ENCODE results near the gene NEUROG1.
"Not testable (repeated sequence)": the region's sequence is repeated elsewhere in the genome, so short reads cannot be mapped to it uniquely, and the experiment has no call there.

NEUROG1 gene

GRCh38 chr5:135534609-135535419 is 950 bp downstream of the NEUROG1 start:
- no peak for DNase-seq

DNA sequence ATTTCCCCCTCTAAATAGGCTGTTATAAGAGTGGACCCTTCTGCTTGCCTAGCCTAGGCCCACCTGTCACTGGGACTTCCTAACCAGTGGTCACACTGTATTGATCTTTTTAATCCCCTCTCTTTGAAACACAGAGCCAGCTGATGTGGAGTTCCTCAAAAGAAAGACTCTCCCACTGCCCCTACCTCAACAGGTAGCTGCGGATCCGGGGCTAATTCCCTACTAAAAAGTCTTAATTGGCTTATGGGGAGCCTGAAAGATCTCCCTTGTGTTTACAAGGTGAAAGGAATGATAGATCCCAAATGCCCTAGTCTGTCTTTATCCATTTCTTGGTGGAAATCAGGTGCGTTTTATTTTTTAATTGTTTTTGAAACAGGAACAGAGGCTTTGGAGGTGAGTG is 2.0 kb downstream of the NEUROG1 start:
- no peak for DNase-seq

GRCh38 chr5:135533334-135533733 is 2.4 kb downstream of the NEUROG1 start:
- DNase-seq = no peak

DNA sequence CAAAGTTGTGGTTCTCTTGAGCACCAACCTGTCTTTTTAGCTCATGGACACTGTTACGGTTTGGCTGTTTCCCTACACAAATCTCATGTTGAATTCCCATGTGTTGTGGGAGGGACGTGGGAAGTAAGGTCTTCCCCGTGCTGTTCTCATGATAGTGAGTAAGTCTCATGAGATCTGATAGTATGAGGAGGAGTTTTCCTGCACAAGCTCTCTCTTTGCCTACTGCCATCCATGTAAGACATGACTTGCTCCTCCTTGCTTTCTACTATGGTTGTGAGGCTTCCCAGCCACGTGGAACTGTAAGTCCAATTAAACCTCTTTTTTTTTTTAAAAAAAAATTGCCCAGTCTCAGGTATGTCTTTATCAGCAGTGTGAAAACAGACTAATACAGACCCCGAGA is 6.2 kb downstream of the NEUROG1 start:
- DNase-seq = not testable (repeated sequence)

- no peak for DNase-seq
Measured at GRCh38 chr5:135526924-135527323, 8.8 kb downstream of the NEUROG1 start.

GRCh38 chr5:135521964-135522363 is 13.8 kb downstream of the NEUROG1 start:
- DNase-seq = no peak

DNA sequence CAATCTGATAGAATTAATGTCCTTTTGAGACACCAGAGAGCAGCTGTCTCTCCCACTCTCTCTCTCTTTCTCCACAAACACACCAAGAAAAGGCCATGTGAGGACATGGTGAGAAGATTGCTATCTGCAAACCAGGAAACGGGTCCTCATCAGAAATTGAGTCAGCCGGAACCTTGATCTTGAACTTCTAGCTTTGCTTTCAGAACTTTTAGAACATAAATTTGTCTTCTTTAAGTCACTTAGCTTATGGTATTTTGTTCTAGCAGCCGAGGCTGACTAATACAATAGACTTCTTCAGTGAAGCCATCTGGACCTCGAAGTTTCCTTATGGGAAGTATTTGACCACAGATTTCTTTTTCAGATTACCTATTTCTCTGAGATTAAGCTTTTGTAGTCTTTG is 18.1 kb downstream of the NEUROG1 start:
- DNase-seq = no peak

GRCh38 chr5:135514116-135514515 is 21.6 kb downstream of the NEUROG1 start:
- DNase-seq = no peak

- DNase-seq = no peak
Measured at GRCh38 chr5:135511761-135512575, 23.8 kb downstream of the NEUROG1 start.

DNA sequence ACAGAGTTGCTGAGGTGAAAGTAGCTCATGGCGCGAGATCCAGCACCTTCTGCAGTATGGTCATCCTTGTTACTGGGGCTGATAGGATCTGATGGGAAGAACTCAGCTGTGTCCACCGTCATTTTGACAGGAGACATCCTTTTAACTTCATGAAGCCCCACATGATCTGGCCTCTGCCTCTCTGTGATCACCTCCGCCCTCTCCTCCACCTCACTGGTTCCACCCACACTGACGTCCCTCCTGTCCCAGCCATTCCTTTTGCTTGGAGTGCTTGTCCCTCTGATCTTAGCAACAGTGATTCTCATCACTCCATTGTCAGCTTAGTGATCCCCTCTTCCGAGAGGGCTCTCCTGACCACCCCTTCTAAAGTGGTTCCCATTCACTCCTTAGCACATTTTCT is 25.8 kb downstream of the NEUROG1 start:
- DNase-seq = no peak

GRCh38 chr5:135508496-135509005 is 27.2 kb downstream of the NEUROG1 start:
- no peak for DNase-seq

GRCh38 chr5:135505973-135506372 is 29.8 kb downstream of the NEUROG1 start:
- no peak for DNase-seq

DNA sequence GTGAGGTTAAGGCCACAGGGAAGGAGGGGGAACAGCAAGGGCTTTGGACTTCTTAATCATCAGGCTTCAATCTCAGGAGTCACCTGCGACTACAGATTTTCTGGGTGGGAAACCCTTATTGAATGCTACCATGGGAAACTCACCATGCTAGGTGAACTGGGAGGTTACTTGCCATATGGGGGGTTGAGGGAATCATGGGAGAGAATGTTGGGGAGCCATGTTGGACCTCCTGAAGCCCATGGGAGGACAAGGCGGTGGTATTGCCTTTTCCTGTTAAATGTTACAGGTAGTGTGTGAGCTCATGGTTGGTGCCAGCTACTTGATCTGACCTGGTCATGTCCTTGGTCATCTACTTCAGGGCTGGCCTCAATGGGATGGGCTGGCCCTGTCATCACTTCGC is 31.4 kb downstream of the NEUROG1 start:
- no peak for DNase-seq

- no peak for DNase-seq
Measured at GRCh38 chr5:135503871-135504270, 31.9 kb downstream of the NEUROG1 start.

DNA sequence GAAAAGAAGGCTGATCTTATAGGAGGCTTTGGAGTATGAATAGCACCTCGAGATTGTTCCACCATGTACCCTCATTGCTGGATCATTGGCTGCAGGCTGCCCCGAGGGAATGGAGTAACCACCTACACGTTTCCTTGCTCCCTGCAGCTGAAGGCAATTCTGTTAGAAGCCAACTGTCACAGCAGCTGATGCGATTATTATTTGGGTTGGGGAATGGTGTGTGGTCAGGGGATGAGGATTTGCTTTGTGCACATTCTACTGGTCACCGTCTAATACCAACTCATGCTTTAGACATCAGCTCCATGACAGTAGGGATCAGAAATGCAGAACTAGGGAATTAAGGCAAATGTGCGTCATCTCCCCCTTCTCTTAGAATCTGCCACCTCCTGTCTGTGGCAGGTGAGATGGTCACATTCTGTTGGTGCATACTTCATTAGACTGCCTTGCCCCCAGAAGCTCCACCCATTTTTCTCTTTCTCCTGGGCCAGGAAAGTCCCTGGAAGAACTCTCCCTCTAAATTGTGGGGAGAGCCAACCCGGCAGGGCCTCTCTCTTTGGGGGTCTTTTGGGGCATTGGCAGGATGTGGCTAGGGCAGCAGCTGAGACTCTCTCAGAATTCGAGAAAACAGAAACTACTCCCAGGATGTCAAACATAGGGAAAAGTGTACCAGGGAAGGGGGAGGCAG is 32.8 kb downstream of the NEUROG1 start:
- DNase-seq = no peak

DNA sequence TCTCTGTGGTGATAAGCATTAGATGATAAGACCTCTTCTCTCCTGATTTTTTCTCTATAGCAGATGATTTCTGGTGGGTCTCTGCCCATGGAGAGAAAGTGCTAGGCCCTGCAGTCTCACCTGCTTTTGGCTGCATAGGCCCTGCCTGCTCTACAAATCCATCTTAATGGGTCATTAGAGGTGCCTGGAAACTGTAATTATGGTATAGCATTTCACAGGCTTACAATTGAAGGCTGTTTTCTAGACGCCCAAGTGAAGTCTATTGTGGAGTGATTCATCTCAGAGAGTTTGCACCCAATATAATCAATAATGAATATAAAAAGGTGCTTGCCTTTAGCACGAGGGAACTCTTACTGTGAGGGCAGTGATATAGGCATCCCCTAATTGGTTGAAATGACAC is 33.8 kb downstream of the NEUROG1 start:
- DNase-seq = no peak

- no peak for DNase-seq
Measured at GRCh38 chr5:135498637-135498995, 37.1 kb downstream of the NEUROG1 start.

DNA sequence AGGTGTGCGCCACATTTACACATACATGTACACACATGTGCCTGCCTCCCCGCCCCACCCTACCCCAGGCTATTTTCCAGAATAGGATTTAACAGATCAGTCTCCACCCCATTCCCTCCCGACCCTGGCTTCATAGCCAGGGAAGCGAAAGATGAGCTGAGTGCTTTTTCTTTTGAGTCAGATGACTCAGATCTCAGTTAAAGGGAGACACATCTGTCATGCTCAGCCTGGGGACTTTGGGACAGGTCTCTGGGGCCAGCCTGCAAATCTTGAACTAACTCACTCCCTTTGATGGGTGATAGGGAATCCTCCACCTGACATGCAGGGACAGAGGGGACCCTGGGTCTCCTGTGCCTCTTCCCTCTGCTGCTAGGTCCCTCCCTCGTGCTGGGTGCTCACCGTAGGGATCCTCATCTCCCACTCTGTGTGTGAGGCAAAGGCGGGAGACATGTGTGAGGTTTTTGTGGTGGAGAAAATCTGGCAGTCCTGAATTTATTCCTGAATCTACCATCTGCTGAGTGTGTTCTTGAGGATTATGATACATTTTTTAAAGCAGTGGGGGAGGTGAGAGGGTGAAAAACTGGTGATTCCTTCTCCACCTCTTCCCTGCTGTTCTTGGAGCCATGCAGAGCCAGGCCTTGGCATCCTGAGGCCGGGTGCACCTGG is 37.7 kb downstream of the NEUROG1 start:
- no peak for DNase-seq

- not testable (repeated sequence) for DNase-seq
Measured at GRCh38 chr5:135495531-135495930, 40.2 kb downstream of the NEUROG1 start.

GRCh38 chr5:135494196-135494595 is 41.6 kb downstream of the NEUROG1 start:
- DNase-seq = no peak

- DNase-seq = no peak
Measured at GRCh38 chr5:135493406-135494180, 42.2 kb downstream of the NEUROG1 start.

GRCh38 chr5:135492319-135492626 is 43.5 kb downstream of the NEUROG1 start:
- no peak for DNase-seq
